H1 (cell line): ENCODE results near the gene OR8B4. TPM values are rescaled to one million over a fixed set of nuclear protein-coding genes. Genes with fewer than 3 reads are reported as not detected.

Experiments
- CBX8 ChIP-seq: fragments of 300-800, 300-1000 bp; sonication (generic); IDR thresholded peaks from 2 replicates; pipeline ENCODE4 v1.7.1; 2016; ENCODE audit warnings: low read depth, low read length, borderline replicate concordance
- POLR2AphosphoS5 ChIP-seq: IDR thresholded peaks from 2 replicates; pipeline ENCODE4 v1.6.1; 2011; ENCODE audit warnings: low read depth, low read length
- SRF ChIP-seq: IDR thresholded peaks from 2 replicates; pipeline ENCODE4 v1.6.1; 2011; ENCODE audit warnings: mild to moderate bottlenecking, low read depth, low read length, moderate library complexity
- polyA plus RNA-seq, 7 experiments: library from polyadenylated mRNA; depleted of rRNA in 3 of 7; stranded (reverse) in 5 of 7; unstranded in 2 of 7; fragments of >200 nt in 5 of 7; fragments of 200-250 nt in 2 of 7; gene quantifications; 1 replicate in 5 of 7; 2 replicates in 1 of 7; 4 replicates in 1 of 7; pipeline versions ENCODE4 v1.2.1 to v1.2.3, GENCODE V29; 2011 to 2013; ENCODE audit warnings: missing spikeins in 2 of 7, mixed read lengths in 2 of 7
- total RNA-seq: library from RNA; stranded (reverse); fragmentation: NEBNext Ultra II Directional; extraction: Animal tissue kit (Norgen Biotek cat#: 25700); gene quantifications from 2 replicates; pipeline ENCODE4 v1.2.1, GENCODE V29; 2021
- TF ChIP-seq, protein P1 (sequence below): IDR thresholded peaks from 2 replicates; pipeline ENCODE4 v1.6.1; 2011; ENCODE audit warnings: low read depth, mild to moderate bottlenecking, low read length; ENCODE audit not compliant: insufficient read depth

Gene OR8B4
- total and polyA plus RNA-seq, 2 of the 8 experiments (the other 6 are each of a cell fraction or from before 2014, with no cell fraction given): not detected

DNA sequence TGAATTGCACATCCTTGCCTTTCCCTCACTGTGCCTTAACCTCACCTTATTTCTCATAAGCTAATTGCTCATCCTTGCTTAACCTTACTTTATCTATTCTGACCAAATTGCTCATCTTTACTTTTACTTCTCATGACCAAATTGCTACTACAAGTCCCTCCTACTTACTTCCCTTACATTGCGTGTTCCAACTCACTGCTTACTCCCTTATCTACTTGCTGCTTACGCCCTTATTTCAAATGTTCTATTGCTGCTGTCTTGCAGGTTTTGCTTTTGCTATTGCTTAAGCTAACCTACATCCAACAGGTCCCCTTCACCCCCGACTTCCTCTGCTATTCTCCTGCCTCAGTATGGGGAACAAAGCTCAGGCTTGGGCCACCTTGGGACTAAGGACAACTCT lies 48.4 kb downstream of the OR8B4 start (continued):
- TF ChIP-seq SRF (no peak), POLR2AphosphoS5 (no peak), CBX8 (no peak)
- TF ChIP-seq, protein P1, sequence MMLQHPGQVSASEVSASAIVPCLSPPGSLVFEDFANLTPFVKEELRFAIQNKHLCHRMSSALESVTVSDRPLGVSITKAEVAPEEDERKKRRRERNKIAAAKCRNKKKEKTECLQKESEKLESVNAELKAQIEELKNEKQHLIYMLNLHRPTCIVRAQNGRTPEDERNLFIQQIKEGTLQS: no peak
- TF ChIP-seq, all 59 proteins: peak for 0

Other genes starting within 250 kb of the OR8B4 start
- not detected in 2 replicates for gene OR10D3, start 241.5 kb downstream of the OR8B4 start, total RNA-seq
- not detected in 2 replicates for gene OR10D3, start 241.5 kb downstream of the OR8B4 start, polyA plus RNA-seq (2011; rRNA removed)
- not detected in 2 replicates for gene OR8G1, start 183.8 kb downstream of the OR8B4 start, total RNA-seq
- gene OR8G1, start 183.8 kb downstream of the OR8B4 start, polyA plus RNA-seq (2011; rRNA removed): not detected in 2 replicates
- not detected in 2 replicates for gene OR8G5, start 168.5 kb downstream of the OR8B4 start, total RNA-seq
- gene OR8G5, start 168.5 kb downstream of the OR8B4 start, polyA plus RNA-seq (2011; rRNA removed): not detected in 2 replicates
- not detected in 2 replicates for gene OR8D1, start 110.9 kb downstream of the OR8B4 start, total RNA-seq
- not detected in 2 replicates for gene OR8D1, start 110.9 kb downstream of the OR8B4 start, polyA plus RNA-seq (2011; rRNA removed)
- gene OR8D2, start 104.7 kb downstream of the OR8B4 start, total RNA-seq: not detected in 2 replicates
- not detected in 2 replicates for gene OR8D2, start 104.7 kb downstream of the OR8B4 start, polyA plus RNA-seq (2011; rRNA removed)
- not detected in 2 replicates for gene OR8B2, start 40.4 kb downstream of the OR8B4 start, total RNA-seq
- not detected in 2 replicates for gene OR8B2, start 40.4 kb downstream of the OR8B4 start, polyA plus RNA-seq (2011; rRNA removed)
- not detected in 2 replicates for gene OR8B3, start 25.8 kb downstream of the OR8B4 start, total RNA-seq
- gene OR8B3, start 25.8 kb downstream of the OR8B4 start, polyA plus RNA-seq (2011; rRNA removed): not detected in 2 replicates
- not detected in 2 replicates for gene OR8B8, start 20.8 kb upstream of the OR8B4 start, total RNA-seq
- gene OR8B8, start 20.8 kb upstream of the OR8B4 start, polyA plus RNA-seq (2011; rRNA removed): not detected in 2 replicates
- not detected in 2 replicates for gene OR8B12, start 118.8 kb upstream of the OR8B4 start, total RNA-seq
- not detected in 2 replicates for gene OR8B12, start 118.8 kb upstream of the OR8B4 start, polyA plus RNA-seq (2011; rRNA removed)
- gene OR8A1, start 145.1 kb upstream of the OR8B4 start, total RNA-seq: not detected in 2 replicates
- gene OR8A1, start 145.1 kb upstream of the OR8B4 start, polyA plus RNA-seq (2011; rRNA removed): not detected in 2 replicates
- gene PANX3, start 186.6 kb upstream of the OR8B4 start, total RNA-seq: not detected in 2 replicates
- not detected in 2 replicates for gene PANX3, start 186.6 kb upstream of the OR8B4 start, polyA plus RNA-seq (2011; rRNA removed)
- 22.7 and 26.7 TPM in 2 replicates for gene TBRG1, start 198.0 kb upstream of the OR8B4 start, total RNA-seq
- gene TBRG1, start 198.0 kb upstream of the OR8B4 start, polyA plus RNA-seq (2011; rRNA removed): 13.6 and 16.3 TPM in 2 replicates
- gene SIAE, start 248.9 kb upstream of the OR8B4 start, total RNA-seq: 1.7 and 2.3 TPM in 2 replicates
- 1.9 and 3.7 TPM in 2 replicates for gene SIAE, start 248.9 kb upstream of the OR8B4 start, polyA plus RNA-seq (2011; rRNA removed)
- 4.2 and 5.2 TPM in 2 replicates for gene SPA17, start 249.0 kb upstream of the OR8B4 start, total RNA-seq
- 1.8 and 3.7 TPM in 2 replicates for gene SPA17, start 249.0 kb upstream of the OR8B4 start, polyA plus RNA-seq (2011; rRNA removed)